ENCODE results near the gene ITGA11. TPM values are rescaled to one million over a fixed set of nuclear protein-coding genes. Genes with fewer than 3 reads are reported as not detected.

Gene ITGA11
- total and polyA plus RNA-seq, 2 experiments from 2014 or later: 0.03 to 0.40 TPM

- Mint-ChIP-seq H3K4me3 (no peak overlapping the region), H3K36me3 (ENCODE audit: low read depth) (no peaks in the 10 kb centered on the region), H3K4me1 (peaks cover 9% of the 10 kb centered on the region; the same call in 2 of the 3 replicates), H3K27me3 (ENCODE audit: insufficient read depth, low read depth, poor library complexity) (peaks cover 19% of the 10 kb centered on the region), H3K9me3 (no peaks in the 10 kb centered on the region), H3K27ac (no peak overlapping the region)
- no peaks in the 10 kb centered on the region for H3K9me2 ChIP-seq (ENCODE audit: insufficient read depth)
- H4K20me1 ChIP-seq (replicated peaks; ENCODE audit: insufficient read depth): no peaks in the 10 kb centered on the region
- no peaks in the 10 kb centered on the region for H3K27me3 ChIP-seq (ENCODE audit: insufficient read depth)
- no peak for DNase-seq (ENCODE audit: low spot score)
- no peaks in the 10 kb centered on the region for H3F3A ChIP-seq (replicated peaks; ENCODE audit: low read depth)
- H3K36me3 ChIP-seq (ENCODE audit: insufficient read depth): no peaks in the 10 kb centered on the region
- no peak overlapping the region for H2AFZ ChIP-seq
- H3K27ac ChIP-seq (ENCODE audit: low read depth): no peak overlapping the region
- TF ChIP-seq REST (IDR thresholded peaks at IDR 0.05; ENCODE audit: unreplicated experiment): no peak
- TF ChIP-seq CTCF (conservative IDR thresholded peaks at IDR 0.05; ENCODE audit: low read depth in 2 of 2): no peak
- no peak for TF ChIP-seq EZH2phosphoT487 (IDR thresholded peaks at IDR 0.05; ENCODE audit: unreplicated experiment)
- no peak for TF ChIP-seq JUNB (IDR thresholded peaks at IDR 0.05; ENCODE audit: unreplicated experiment)
- no peak for TF ChIP-seq ZNF114 (CRISPR knock-in tag; IDR thresholded peaks at IDR 0.05)
- TF ChIP-seq EZH2 (IDR thresholded peaks at IDR 0.05; ENCODE audit: low read depth, unreplicated experiment): no peak
- TF ChIP-seq STAT1 (IDR thresholded peaks at IDR 0.05; ENCODE audit: unreplicated experiment): no peak
- TF ChIP-seq POLR2AphosphoS5 (IDR thresholded peaks at IDR 0.05; ENCODE audit: low read depth): no peak
- H3K4me3 ChIP-seq: no peak overlapping the region
- no peaks in the 10 kb centered on the region for H3K79me2 ChIP-seq (replicated peaks; ENCODE audit: insufficient read depth)
- H3K4me2 ChIP-seq: no peak overlapping the region
- ATAC-seq: no peak
- H3K4me1 ChIP-seq (ENCODE audit: insufficient read depth): no peaks in the 10 kb centered on the region
Observed at GRCh38 chr15:68349151-68349550, 82.8 kb downstream of the ITGA11 start.

GRCh38 chr15:68348606-68349005 lies 83.4 kb downstream of the ITGA11 start:
- Histone ChIP-seq H3K4me1 (ENCODE audit: insufficient read depth) (no peaks in the 10 kb centered on the region), H4K20me1 (replicated peaks; ENCODE audit: insufficient read depth) (no peaks in the 10 kb centered on the region), H3F3A (replicated peaks; ENCODE audit: low read depth) (no peaks in the 10 kb centered on the region), H3K4me2 (no peak overlapping the region), H3K36me3 (ENCODE audit: insufficient read depth) (no peaks in the 10 kb centered on the region), H2AFZ (no peak overlapping the region), H3K27me3 (ENCODE audit: insufficient read depth) (no peaks in the 10 kb centered on the region), H3K4me3 (no peak overlapping the region), H3K79me2 (replicated peaks; ENCODE audit: insufficient read depth) (no peaks in the 10 kb centered on the region), H3K9me2 (ENCODE audit: insufficient read depth) (no peaks in the 10 kb centered on the region), H3K27ac (ENCODE audit: low read depth) (no peak overlapping the region)
- no peak overlapping the region for H3K27ac Mint-ChIP-seq
- H3K36me3 Mint-ChIP-seq (ENCODE audit: low read depth): no peaks in the 10 kb centered on the region
- H3K4me3 Mint-ChIP-seq: no peak overlapping the region
- no peaks in the 10 kb centered on the region for H3K9me3 Mint-ChIP-seq
- H3K4me1 Mint-ChIP-seq: peaks cover 11% of the 10 kb centered on the region; the same call in 2 of the 3 replicates
- DNase-seq (ENCODE audit: low spot score) (no peak), ATAC-seq (no peak)
- H3K27me3 Mint-ChIP-seq (ENCODE audit: insufficient read depth, low read depth, poor library complexity): peaks cover 19% of the 10 kb centered on the region
- TF ChIP-seq ZNF462 (CRISPR knock-in tag; IDR thresholded peaks at IDR 0.05) (no peak), STAT1 (IDR thresholded peaks at IDR 0.05; ENCODE audit: unreplicated experiment) (no peak), EZH2phosphoT487 (IDR thresholded peaks at IDR 0.05; ENCODE audit: unreplicated experiment) (no peak), EZH2 (IDR thresholded peaks at IDR 0.05; ENCODE audit: low read depth, unreplicated experiment) (no peak), NANOG (IDR thresholded peaks at IDR 0.05; ENCODE audit: borderline replicate concordance) (no peak), JUNB (IDR thresholded peaks at IDR 0.05; ENCODE audit: unreplicated experiment) (no peak), POLR2AphosphoS5 (IDR thresholded peaks at IDR 0.05; ENCODE audit: low read depth) (no peak), ZNF114 (CRISPR knock-in tag; IDR thresholded peaks at IDR 0.05) (no peak)

Data from GM23338 (cell line).